ENCODE results near the gene GRK6.

Gene GRK6

DNA sequence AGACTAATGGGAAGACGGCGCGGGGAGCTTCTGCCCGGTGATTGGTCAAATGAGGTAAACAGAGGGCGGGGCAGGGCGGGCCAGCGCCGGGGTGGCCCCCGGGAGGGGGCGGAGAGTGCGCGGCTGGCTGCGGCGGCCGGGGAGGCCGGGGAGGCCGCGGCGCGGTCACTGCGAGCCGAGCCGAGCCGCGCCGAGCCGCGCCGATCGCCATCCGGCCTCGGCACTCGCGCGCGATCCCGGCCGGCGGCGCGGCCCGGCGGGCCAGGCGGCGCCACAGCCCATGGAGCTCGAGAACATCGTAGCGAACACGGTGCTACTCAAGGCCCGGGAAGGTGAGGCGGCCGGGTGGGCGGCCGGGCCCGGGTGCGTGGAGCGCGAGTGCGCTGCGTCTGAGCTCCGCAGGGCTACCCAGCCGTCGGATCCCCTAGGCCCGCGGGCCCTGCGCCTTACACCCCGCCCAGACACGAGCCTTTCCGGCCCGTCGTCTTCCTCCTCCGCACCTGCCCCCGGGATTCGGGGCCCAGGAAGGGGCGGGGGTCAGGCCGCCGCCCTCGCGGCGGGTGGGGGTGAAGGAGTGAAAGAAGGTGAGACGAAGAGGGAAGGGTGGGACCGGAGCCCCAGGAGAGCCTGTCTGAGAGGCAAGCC lies at the start of gene GRK6:
TSS of gene GRK6 (plus strand) at position 111 of the 645 bp plus-strand sequence. CDS start at position 281, 170 bp downstream.
- DNase-seq = no peak

DNA sequence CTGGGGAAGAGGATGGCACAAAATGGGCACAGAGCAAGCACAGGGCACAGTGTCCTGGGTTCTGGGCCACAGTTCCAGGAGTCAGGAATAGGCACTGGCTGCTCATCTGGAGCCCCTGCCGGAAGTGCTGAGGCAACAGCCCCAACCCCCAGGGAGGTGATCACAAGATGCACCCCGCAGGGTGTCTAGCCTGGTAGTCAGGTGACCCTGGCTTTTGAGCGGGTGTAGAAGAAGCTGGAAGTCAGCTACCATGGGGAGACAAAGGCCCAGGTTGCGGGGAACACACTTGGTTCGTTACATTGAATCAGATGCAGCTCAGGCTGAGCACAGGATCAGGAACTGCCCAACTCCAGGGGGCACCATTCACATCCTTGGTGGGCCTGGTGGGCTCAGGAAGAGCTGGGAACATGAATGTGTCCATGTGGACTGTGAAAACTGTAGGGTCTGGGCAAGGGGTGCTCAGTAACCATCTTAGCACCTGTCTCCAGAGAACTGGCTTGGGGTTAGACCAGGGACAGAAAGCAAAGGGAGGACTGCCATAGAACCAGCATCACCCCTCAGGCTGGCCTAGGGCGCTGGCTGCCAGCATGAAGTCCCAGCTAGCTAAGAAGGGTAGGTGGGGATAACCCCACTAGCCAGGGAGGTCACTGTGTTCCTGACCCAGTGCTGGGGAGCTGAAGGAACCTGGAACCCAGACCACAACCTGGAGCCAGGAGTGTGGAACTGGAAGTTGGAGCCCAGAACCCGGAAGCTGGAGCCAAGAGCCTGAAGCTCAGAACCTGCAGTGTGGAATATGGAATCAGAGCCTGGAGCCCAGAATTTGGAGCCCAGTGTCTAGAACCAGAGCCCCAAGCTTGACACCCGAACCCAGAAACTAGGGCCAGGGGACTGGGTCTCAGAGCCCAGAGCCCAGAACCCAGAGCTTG lies 48.4 kb upstream of the GRK6 start:
- no peak for DNase-seq

DNA sequence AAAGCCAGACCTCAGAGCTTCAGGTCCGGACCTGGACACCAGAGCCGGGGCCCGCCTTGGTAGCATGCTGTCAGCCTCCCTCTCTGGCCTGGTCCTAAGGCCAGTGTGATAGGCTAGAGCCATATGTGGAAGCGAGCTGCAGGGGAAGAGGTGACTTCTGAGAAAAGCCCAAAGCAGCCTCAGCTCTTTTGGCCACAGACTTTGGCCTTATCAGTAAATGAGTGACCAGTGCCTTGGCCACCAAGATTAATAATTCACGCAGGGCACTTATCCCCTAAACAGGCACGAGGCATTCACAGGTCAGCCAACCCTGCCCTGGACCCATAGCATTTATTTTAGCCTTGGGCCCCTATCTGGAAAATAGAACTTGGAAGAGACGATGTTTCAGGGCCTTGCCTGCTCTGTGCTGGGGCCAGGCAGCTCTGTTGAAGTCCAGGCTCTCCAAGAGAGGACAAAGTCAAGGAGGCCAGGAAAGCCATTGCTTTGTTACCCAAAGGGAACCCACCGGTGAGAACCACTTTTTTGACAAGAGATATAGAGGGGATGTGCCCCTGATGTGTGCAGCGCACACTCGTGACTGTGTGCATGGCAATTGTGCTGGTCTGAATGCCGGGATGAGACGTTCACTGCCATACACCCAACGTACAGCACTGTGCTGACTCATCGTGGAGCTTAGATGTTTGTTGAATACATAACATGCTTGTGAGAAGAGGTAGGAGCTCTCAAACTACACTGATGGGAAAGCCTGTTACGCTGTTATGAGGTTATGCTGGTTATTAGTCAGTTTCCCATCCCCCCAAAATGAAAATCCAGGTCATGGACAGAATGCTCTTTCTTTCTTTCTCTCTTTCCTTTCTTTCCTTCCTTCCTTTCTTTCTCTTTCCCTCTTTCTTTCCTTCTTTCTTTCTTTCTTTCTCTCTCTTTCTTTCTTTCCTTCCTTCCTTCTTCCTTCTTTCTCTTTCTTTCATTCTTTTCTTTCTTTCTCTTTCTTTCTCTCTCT lies 47.3 kb upstream of the GRK6 start:
- DNase-seq = no peak

DNA sequence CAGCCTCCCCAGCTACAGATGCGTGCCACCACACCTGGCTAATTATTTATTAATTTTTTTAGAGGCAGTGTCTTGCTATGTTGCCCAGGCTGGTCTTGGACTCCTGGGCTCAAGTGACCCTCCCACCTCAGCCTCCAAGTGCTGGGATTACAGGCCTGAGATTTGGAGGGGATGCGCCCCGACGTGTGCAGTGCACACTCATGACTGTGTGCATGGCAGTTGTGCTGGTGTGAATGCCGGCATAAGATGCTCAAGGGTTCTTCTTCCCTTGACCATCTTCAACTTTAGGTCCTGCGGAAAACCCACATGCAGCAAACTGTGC lies 45.7 kb upstream of the GRK6 start:
- no peak for DNase-seq

DNA sequence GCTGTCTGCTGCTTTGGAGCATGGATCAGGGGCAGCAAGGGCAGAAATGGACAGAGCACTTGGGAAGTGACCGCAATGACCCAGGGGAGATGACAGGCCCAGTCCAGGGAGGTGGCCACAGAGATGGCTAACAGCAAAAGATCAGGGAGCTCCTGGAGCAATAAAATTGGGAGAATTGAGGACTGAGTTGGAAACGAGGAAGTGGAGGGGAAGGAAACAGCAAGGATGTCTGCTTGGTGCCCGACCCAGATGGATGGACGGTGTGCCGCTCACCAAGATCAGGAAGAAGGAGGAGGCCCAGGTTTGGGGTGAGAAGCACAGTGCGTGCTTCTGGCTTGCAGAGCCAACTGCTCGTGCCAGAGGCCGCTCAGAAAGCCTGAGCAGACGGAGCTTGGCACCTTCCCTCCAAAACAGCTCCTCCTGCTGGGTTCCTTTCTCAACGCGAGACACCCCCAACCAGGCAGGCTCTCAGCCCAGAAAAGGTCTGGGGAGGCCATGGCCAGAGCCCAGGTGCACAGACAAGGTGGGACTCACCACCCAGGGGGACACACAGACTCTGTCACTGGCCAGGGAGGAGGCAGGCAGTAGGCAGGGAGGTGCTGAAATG lies 44.0 kb upstream of the GRK6 start:
- peak; percentile 18 for DNase-seq

DNA sequence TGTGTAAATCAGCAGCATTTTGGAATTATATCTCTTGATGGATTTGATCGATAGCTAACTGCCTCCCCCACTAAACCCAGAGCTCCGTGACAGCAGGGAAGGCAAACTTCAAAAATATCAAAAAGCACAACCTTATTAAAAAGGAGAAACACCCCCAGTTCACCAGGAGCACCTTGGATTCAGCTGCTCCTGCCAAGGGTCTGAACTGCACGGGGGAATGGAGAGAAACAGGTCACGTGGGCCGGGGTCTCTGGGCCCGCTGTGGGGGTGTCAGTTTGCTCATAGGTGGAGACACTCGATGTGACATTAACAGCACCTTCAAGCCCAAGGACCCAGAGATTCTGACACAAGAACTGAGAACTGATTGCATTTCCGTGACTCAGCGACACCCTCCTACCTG lies 43.3 kb upstream of the GRK6 start:
- DNase-seq = no peak

DNA sequence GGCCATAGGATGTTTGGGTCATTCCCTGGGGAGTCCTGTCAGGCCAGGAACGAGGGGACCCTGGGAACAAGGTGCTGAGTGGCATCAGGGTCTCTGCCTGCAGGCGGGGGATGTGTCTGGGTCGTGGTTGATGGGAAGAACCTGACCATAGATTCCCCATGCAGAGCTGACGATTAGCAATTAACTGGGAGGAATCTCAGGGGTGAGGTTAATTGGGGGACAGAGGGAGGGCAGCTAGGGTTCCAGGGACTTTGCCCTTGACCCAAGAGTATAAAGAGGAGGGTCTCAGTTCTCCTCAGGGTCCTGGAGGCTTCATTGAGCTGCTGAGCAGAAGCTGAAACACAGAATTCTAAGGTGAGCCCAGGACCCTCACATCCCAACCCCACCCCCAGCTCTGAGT lies 42.3 kb upstream of the GRK6 start, which contains the start of gene SLC34A1:
TSS of gene SLC34A1 (plus strand) at position 301 of the 400 bp plus-strand sequence. CDS start 1,308 bp downstream, outside the sequence.
- DNase-seq = no peak

DNA sequence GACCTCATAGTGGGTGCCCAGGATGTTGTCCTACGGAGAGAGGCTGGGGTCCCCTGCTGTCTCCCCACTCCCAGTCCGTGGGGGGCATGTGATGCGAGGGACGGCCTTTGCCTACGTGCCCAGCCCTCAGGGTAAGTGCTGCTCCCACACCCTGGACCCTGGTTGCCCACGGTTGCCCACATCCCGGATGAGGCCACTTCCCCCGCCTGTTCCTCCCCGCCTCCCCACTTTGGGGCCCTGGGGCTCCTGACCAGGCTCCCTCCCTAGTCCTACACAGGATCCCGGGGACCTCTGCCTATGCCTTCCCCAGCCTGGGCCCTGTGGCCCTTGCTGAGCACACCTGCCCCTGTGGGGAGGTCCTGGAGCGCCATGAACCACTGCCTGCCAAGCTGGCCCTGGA lies 40.8 kb upstream of the GRK6 start:
- DNase-seq = no peak

DNA sequence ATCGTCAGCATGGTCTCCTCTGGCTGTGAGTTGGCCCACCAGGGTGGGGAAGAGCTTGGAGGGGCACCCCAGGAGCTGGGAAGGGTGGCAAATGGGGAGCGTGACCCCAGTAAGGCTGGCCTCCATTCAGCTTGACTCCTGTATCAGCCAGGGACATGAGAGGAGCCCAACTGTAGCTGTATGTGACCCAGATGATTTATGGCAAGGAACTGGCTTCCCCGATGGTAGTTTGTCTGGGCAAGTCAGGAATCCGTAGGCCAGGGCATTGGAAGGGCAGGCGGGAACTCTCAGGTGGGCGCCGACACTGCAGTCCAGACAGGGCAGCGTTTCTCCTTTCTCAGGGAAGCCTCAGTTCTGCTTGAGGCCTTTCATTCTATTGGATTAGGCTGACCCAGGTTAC lies 39.9 kb upstream of the GRK6 start:
- DNase-seq = no peak

DNA sequence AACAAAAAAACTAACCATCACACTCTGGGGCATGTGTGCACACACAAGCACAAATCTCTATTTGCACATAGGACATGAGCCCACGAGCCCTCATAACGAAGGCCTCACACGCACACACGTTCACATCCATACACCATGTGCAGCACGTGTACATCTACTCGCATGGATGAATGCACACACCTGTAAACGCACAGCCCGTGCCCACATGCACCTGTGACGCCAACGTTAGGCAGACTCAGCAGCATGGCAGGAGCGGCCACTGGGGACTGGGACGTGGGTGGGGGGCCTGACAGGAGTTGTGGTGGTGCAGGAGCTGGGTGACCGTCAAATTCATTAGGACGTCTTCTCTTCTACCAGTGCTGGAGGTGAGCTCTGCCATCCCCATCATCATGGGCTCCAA lies 39.1 kb upstream of the GRK6 start:
- DNase-seq = no peak

DNA sequence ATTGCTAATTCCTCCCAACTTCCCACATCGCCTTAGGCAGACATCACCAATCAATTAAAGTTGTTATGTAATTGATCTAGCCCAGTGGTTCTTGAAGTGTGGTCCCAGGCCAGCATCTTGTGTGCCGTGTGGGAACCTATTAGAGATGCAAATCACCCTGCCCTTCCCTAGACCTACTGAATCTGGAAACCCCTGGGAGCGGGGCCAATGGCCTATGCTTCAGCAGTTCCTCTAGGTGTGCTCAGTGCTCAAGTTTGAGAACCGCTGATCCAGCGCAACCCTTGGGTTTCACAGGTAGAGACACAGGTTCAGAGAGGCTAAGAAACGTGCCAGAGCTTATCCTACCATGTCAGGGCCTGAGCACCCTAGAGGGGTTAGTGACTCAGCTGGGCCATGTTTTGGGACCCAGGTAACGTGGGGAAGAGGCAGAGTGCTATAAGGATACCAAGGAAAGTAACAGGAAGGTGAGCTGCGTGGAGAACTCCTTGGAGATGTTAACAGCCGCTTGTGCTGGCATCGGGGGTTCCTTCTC lies 37.9 kb upstream of the GRK6 start:
- DNase-seq = no peak

DNA sequence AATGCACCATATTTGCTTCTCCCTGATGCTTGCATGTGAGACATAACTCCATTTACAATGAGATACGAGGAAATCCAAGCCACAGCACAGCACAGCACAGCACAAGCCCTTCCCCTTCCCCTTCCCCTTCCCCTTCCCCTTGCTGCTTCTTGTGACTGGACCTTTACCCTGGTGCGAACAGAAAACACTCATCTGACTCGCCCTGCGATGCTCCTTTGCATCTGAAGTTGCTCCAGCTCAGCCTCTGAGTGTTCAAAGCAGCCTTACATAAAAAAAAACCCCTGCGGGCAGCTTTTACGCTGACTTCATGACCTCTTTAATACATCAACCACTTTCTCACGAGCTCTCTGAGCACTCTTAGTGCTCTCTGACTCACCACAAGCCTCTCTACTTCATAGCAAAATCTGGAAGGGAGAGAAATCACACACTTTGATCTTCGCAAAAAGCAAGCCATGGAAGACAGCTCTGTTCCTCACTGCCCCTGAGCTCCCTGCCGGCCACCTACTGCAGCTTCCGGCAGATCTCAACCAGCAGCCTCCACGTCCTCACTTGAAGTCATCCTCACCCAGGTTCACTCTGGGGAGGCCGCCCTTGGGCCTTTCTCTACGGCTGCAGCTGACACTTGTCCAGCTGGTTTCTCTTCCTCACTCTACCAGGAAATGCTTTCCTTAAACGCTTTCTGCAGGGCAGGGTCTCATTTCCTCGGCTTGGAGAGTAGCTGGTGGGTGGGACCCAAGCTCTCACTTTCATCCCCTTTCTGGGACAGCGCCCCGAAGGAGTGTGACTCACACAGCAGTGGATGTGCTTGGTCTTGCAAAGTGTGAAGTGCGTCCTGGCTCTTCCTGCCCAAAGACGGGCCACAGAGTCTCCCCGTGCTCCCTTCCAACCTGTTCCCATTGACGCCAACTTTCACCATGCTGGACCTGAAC lies 37.0 kb upstream of the GRK6 start:
- DNase-seq = no peak

DNA sequence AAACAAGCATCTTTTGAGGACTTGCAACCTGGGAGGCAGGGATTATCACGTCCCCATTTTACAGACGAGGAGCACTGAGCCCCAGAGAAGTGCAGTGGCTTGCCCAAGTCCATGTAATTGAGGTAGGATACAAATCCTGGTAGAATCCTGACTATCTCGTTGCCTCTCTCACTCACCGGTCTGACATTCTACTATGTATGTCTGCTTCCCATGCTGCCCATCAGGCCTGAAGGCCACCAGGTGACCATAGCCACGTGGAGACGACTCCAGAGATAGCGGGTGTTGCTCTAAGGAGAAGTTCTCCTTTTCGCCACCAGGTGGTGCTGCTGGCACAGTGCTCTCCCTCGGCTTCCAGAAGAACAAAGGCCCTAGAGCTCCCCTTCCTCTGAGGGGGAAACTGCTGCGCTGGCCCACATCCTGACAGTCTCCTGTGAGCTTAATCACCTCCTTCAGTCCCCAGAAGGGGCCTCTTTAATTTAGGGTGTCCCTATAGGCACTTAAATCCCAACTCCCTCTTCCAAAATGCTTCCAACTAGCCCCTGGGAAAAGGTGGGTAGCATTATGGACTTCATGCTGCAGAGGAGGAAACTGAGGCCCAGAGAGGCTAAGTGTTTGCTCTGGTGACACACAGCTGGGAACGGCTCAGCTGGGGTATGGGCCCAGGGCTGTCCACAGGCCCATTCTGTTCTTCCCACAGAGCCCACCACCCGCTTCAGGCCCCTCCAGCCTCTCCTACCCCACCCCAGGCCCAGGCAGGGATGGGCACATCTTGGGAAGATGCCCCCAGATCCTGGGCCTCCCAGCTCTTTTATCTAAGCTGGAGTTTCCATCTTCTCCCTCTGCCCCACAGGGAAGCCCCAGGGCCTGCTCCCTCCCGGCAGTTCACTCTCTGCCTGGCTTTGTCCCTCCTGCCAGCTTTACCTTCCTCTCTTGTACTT lies 35.8 kb upstream of the GRK6 start:
- peak; percentile 52 for DNase-seq

DNA sequence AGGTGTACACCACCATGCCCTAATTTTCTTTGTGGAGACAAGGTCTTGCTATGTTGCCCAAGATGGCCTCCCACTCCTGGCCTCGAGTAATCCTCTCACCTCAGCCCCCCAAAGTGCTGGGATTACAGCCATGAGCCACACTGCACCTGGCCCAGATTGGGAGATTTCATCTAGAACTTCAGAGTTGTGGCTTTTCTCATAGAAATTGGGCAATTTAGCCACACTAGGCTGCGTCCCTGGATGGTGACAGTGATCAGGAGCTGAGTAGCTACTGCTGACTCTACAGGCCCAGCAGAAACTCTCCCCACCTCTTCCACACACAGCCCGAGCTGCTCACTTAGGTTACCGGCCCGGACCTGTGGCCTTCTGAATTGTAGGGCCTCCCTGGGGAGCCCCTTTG lies 33.7 kb upstream of the GRK6 start:
- no peak for DNase-seq

DNA sequence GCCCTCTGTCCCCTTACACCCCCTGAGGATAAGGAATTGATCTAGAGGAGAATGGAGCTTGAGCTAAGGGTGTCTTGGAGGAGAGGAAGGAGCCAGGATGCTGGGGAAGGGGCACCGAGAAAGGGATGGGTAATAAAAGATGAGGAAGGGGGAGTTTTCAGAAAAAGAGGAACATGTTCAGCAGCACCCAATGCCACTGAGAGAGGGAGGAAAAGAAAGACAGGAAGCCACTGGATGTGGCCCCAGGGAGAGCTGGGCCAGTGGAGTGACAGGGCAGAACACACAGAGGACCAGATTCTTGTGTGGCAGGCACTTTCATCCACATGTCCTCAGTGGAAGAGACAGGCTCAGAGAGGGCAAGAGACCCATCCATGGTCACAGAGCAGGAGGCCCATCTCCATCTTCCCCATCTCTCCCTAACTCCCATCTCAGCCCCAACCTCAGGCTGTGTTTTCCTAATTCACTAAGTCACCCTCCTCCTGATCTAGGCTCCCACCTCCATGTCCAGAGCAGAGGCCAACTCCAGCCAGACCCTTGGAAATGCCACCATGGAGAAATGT lies 33.2 kb upstream of the GRK6 start:
- no peak for DNase-seq

DNA sequence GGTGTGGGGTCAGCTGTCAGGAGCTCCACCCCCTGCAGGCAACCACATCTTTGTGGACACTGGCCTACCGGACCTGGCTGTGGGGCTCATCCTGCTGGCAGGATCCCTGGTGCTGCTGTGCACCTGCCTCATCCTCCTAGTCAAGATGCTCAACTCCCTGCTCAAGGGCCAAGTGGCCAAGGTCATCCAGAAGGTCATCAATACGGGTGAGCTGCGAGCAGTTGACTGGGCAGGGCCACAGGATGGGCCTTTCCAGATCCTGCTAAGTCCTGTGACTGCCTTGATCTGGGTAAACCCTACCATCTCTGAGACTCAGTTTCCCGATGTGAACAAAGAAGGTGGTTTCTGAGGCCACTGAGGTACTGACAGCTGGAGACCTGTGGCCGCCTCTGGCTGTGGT lies 32.5 kb upstream of the GRK6 start:
- DNase-seq = no peak

DNA sequence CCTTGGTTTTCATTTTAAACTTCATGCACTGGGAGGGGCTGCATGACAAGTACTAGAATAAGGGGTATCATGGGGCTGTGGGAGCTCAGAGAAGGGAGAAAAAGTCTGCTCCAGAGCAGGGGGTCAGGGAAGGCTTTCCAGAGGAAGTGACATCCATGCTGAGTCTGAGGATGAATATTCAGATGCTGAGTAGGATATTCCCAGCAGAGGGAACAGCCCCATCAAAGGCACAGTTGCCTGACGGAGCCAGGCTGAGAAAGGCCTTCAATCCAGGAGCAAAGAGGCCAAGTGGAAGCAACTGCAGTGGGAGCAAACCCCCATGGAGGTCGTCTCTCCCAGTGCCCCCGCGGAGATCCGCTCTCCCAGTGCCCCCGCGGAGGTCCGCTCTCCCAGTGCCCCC lies 30.4 kb upstream of the GRK6 start:
- DNase-seq = no peak

DNA sequence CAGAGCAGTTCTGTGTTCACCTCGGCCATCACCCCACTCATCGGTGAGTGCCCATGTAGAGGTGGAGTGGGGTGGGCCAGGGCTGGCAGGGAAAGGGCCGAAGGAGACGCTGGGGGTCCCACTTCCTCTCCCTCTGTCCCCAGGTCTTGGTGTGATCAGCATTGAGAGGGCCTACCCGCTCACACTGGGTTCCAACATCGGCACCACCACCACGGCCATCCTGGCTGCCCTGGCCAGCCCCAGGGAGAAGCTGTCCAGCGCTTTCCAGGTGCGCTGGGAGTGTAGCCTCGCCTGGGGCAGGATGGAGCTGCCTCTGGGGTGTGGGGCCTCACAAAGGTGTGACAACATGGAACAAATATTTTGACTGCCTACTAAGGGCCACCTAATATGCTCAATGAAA lies 29.7 kb upstream of the GRK6 start:
- no peak for DNase-seq

DNA sequence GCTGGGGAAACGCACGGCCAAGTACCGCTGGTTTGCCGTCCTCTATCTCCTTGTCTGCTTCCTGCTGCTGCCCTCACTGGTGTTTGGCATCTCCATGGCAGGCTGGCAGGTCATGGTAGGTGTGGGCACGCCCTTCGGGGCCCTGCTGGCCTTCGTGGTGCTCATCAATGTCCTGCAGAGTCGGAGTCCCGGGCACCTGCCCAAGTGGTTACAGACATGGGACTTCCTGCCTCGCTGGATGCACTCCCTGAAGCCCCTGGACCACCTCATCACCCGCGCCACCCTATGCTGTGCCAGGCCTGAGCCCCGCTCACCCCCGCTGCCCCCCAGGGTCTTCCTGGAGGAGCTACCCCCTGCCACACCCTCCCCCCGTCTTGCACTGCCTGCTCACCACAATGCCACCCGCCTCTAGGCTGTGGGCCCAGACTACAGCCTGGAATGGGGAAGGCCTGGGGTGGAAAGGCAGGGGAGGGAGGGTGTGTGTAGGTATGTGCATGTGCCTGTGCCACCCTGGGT lies 28.5 kb upstream of the GRK6 start:
- no peak for DNase-seq
